GM19351 (cell line): ENCODE results near the gene BSND.

Experiments
- ATAC-seq: cut with Tn5 transposase; IDR thresholded peaks from one replicate; pipeline ENCODE4 v1.9.1; 2021; ENCODE audit warnings: mild to moderate bottlenecking, moderate library complexity; ENCODE audit not compliant: unreplicated experiment

Gene BSND

DNA sequence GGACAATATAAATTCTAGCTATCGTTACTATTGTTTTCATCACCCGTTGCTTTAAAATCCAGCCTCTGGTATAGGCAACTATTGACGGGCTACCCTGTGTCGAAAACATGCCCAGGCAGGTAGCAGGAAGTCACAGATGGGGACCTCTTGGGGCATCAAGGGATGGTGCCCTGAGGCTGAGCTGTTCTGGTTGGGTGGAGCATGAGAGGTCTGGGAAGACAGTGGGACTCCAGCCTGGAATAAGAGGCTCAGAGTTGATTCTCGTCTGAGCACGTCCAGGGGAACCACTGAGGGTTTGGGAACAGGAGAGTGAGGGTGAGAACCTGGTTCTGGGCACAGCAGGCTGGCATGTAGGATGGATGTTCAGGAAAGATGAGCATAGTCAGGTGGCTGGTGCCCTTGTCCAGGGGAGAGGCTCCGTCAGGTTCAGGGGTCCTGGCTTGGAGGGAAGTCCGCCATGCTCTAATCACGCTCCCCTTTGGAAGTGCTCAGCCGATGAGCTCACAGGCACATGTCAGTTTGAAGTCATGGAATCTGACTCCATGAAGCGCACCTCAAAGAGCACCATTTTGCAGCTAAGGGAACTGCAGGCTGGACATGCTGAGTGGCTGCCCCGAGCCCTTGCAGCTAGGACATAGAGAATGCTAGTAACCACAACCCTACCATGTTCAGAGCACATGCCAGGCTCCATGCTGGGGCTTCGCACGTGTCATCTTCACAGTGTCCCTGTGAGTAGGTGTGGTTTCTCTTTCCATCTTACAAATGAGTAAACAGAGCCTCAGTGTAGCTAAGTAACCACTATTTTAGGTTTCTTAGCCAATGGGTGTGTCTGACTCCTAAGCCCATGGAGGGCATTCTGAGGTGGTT is 61.6 kb downstream of the BSND start:
- peak; percentile 48 for ATAC-seq

DNA sequence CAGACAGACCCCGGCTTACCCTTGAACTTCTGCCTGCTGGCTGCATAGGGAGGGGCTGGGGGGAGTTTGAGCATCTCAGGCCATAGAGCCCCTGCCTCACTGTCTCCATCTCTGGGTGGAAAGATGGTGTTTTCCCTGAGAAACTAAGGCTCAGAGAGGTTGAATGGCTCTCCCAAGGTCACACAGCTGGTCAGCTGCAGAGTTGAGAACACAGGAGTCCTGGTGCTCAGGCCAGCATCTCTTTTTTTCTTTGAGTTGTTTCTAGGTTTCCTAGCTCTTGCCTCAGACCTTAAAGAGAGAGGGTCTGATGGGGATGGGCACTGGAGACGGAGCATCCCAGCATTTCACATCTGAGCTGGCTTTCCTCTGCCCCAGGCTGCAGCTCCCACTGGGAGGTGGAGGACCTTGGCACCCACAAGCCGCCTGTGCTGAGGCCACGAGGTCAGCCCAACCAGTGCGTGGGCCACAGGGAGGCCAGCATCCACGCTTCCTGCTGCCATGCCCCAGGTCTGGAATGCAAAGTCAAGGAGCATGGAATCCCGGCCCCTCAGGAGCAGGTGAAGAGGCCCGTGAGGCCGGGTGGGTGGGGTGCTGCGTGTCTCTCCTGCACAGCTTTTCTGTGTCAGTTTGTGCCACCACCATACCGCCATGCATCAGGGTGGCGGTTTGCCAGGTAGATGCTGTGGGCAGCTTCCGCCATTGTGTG is 62.4 kb downstream of the BSND start:
- no peak for ATAC-seq
